ENCODE measurements around the gene REEP1.

REEP1 gene

DNA sequence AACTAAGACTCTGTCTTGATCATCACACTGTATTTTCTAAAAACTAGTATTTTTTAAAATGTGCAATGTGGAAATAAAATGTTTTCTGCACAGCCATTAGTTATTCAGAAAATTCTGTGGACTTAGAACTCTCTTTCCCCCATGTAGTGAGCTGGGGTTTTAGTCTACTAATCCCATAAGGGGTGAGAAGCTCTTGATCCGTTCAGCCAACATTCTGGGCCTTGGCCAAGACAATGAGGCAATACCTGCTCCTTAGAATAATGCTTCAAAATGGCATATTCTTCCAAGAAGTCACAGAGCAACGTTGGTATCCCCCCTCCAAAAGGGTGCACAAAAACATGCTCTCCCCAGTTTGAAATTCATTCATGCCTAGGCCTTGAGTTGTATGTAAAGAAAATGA, 4.0 kb downstream of the REEP1 start:
- Histone ChIP-seq H3K27me3 (ENCODE audit: low read length) (no peaks in the 10 kb centered on the region), H3K79me2 (ENCODE audit: insufficient read depth, low read length) (no peaks in the 10 kb centered on the region), H3K9ac (ENCODE audit: low read length) (no peak overlapping the region), H3K4me2 (ENCODE audit: low read depth, low read length, poor library complexity, severe bottlenecking) (no peak overlapping the region), H3K4me3 (ENCODE audit: insufficient read depth, low read length, poor library complexity, severe bottlenecking) (no peak overlapping the region), H3K9me3 (ENCODE audit: insufficient read depth, low read length) (no peaks in the 10 kb centered on the region), H3F3A (ENCODE audit: insufficient read depth) (no peaks in the 10 kb centered on the region), H3K9me2 (replicated peaks; ENCODE audit: insufficient read depth, low read length) (no peaks in the 10 kb centered on the region), H3K27ac (ENCODE audit: low read depth, low read length) (no peak overlapping the region), H4K20me1 (ENCODE audit: low read depth, low read length) (no peaks in the 10 kb centered on the region), H3K36me3 (ENCODE audit: low read length) (no peaks in the 10 kb centered on the region), H2AFZ (ENCODE audit: low read depth, low read length, severe bottlenecking) (no peak overlapping the region)
- no peak for TF ChIP-seq EZH2phosphoT487 (conservative IDR thresholded peaks at IDR 0.05; ENCODE audit: low read length)
- TF ChIP-seq, protein P1, sequence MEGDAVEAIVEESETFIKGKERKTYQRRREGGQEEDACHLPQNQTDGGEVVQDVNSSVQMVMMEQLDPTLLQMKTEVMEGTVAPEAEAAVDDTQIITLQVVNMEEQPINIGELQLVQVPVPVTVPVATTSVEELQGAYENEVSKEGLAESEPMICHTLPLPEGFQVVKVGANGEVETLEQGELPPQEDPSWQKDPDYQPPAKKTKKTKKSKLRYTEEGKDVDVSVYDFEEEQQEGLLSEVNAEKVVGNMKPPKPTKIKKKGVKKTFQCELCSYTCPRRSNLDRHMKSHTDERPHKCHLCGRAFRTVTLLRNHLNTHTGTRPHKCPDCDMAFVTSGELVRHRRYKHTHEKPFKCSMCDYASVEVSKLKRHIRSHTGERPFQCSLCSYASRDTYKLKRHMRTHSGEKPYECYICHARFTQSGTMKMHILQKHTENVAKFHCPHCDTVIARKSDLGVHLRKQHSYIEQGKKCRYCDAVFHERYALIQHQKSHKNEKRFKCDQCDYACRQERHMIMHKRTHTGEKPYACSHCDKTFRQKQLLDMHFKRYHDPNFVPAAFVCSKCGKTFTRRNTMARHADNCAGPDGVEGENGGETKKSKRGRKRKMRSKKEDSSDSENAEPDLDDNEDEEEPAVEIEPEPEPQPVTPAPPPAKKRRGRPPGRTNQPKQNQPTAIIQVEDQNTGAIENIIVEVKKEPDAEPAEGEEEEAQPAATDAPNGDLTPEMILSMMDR (IDR thresholded peaks at IDR 0.05; ENCODE audit: insufficient read depth, low read length, poor library complexity, severe bottlenecking), result no peak

DNA sequence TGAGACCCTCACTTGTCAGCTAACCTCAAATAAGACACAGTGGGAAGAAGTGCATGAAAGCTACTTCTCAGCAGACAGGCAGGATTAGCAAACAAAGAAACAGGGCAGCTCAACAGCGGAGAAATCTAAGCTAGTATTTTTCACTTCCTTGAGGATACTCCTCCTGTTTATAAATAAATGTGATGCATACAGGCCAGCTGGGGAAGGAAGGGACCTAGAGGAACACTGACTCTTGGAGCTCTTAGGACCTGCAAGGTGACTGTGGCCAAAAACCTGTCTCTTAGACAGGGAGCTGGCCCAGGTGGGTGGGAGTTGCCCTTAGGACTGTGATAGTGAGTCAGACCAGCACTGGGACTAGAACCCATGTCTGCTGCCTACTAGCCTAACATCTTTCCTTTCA, 4.8 kb downstream of the REEP1 start:
- H3K9ac ChIP-seq (ENCODE audit: low read length), result no peak overlapping the region
- H3K27me3 ChIP-seq (ENCODE audit: low read length), result no peaks in the 10 kb centered on the region
- H3F3A ChIP-seq (ENCODE audit: insufficient read depth), result no peaks in the 10 kb centered on the region
- TF ChIP-seq, protein P1 (IDR thresholded peaks at IDR 0.05; ENCODE audit: insufficient read depth, low read length, poor library complexity, severe bottlenecking), result no peak
- no peak for TF ChIP-seq EZH2phosphoT487 (conservative IDR thresholded peaks at IDR 0.05; ENCODE audit: low read length)
- H3K9me3 ChIP-seq (ENCODE audit: insufficient read depth, low read length), result no peaks in the 10 kb centered on the region
- no peak overlapping the region for H3K4me2 ChIP-seq (ENCODE audit: low read depth, low read length, poor library complexity, severe bottlenecking)
- H3K4me3 ChIP-seq (ENCODE audit: insufficient read depth, low read length, poor library complexity, severe bottlenecking), result no peak overlapping the region
- H2AFZ ChIP-seq (ENCODE audit: low read depth, low read length, severe bottlenecking), result no peak overlapping the region
- no peaks in the 10 kb centered on the region for H4K20me1 ChIP-seq (ENCODE audit: low read depth, low read length)
- no peaks in the 10 kb centered on the region for H3K36me3 ChIP-seq (ENCODE audit: low read length)
- H3K9me2 ChIP-seq (replicated peaks; ENCODE audit: insufficient read depth, low read length), result no peaks in the 10 kb centered on the region
- H3K79me2 ChIP-seq (ENCODE audit: insufficient read depth, low read length), result no peaks in the 10 kb centered on the region
- H3K27ac ChIP-seq (ENCODE audit: low read depth, low read length), result no peak overlapping the region

DNA sequence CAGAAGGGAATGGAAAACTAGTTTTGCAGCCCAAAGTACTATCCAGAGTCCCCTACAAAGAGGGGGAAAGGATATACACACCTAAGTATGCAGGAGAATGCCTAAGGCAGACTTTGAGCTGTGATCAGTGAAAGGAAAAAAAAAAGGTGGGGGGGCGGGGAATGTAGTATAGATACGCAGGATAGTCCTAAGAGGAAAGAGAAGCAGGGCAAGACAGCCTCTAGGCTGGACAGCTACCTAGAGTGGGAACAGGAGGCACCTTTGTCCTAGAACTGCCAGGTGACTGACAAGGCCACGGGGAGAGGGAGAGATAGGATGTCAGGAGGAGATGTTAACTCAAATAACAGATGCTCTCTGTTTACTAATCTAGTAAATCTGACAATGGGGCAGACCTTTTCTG, 6.0 kb downstream of the REEP1 start:
- H3F3A ChIP-seq (ENCODE audit: insufficient read depth), result no peaks in the 10 kb centered on the region
- H3K9me2 ChIP-seq (replicated peaks; ENCODE audit: insufficient read depth, low read length), result no peaks in the 10 kb centered on the region

More for the DNA sequence above, 6.0 kb downstream of the REEP1 start:
- H3K9ac ChIP-seq (ENCODE audit: low read length), result no peak overlapping the region
- H3K36me3 ChIP-seq (ENCODE audit: low read length), result no peaks in the 10 kb centered on the region
- no peak overlapping the region for H3K4me3 ChIP-seq (ENCODE audit: insufficient read depth, low read length, poor library complexity, severe bottlenecking)
- TF ChIP-seq EZH2phosphoT487 (conservative IDR thresholded peaks at IDR 0.05; ENCODE audit: low read length), result no peak
- TF ChIP-seq, protein P1 (IDR thresholded peaks at IDR 0.05; ENCODE audit: insufficient read depth, low read length, poor library complexity, severe bottlenecking), result no peak
- H3K27me3 ChIP-seq (ENCODE audit: low read length), result no peaks in the 10 kb centered on the region
- H3K4me2 ChIP-seq (ENCODE audit: low read depth, low read length, poor library complexity, severe bottlenecking), result no peak overlapping the region
- H3K9me3 ChIP-seq (ENCODE audit: insufficient read depth, low read length), result no peaks in the 10 kb centered on the region
- no peak overlapping the region for H2AFZ ChIP-seq (ENCODE audit: low read depth, low read length, severe bottlenecking)
- no peak overlapping the region for H3K27ac ChIP-seq (ENCODE audit: low read depth, low read length)
- no peaks in the 10 kb centered on the region for H4K20me1 ChIP-seq (ENCODE audit: low read depth, low read length)
- H3K79me2 ChIP-seq (ENCODE audit: insufficient read depth, low read length), result no peaks in the 10 kb centered on the region
